NCI-H2196 treated with DMSO at 0.1 percent for 48 hours (cell line): Measurements from ENCODE around the gene SCUBE2.

Experiments
- DNase-seq: peaks from one replicate; lab custom pipeline; 2025; ENCODE audit not compliant: unreplicated experiment; lab: John Stamatoyannopoulos, UW

SCUBE2 gene

DNA sequence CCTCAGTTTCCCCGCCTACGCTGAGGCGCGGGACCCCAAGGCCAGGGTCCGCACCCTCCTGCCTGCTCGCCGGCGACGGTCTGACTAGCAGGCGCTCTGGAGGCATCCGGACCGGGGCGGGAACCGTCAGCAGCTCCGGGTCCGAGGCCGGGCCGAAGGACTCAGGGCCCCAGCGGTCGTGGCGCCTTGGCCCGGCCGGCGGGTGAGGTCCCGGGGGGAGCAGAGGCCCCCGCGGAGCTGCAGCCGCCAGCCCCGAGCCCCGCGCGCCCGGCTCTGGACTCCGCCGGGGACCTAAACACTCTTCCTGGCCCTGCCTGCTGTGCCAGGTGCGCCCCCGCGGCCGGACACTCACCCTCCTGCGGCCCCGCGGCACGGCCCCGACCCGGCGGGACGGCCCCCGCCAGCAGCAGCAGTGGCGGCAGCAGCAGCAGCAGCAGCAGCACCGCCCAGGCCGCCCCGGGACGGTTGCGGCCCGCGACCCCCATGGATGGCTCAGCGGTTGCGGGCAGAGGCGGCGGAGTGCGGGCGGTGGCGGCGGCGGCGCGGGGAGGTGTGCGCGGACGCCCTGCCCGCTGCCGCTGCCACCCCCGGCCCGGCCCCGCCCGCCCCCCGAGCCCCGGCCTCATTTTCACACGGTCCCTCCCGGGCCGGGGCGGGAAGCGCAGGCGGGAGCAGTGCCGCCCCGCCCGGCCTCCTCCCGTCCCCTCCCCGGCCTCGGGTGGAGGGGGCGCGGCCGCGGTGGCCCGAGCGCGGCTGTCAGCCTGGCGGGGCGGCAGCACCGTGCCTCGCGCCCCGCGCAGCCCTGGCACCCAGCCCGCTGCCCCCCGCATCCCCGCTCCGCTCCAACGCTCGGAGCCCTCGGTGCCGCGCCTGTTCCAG is at the start of gene SCUBE2:
TSS of gene SCUBE2 (minus strand) at position 556 of the 879 bp plus-strand sequence. CDS start at position 485, 71 bp downstream.
- no peak for DNase-seq

GRCh38 chr11:9141186-9141585 is 49.8 kb upstream of the SCUBE2 start:
- no peak for DNase-seq

- DNase-seq, result no peak
Observed at GRCh38 chr11:9139628-9140357, 48.4 kb upstream of the SCUBE2 start.

- DNase-seq, result peak; percentile 95
Observed at GRCh38 chr11:9138612-9139579, 47.5 kb upstream of the SCUBE2 start.

GRCh38 chr11:9138133-9138453 is 46.7 kb upstream of the SCUBE2 start:
- peak; percentile 88 for DNase-seq

DNA sequence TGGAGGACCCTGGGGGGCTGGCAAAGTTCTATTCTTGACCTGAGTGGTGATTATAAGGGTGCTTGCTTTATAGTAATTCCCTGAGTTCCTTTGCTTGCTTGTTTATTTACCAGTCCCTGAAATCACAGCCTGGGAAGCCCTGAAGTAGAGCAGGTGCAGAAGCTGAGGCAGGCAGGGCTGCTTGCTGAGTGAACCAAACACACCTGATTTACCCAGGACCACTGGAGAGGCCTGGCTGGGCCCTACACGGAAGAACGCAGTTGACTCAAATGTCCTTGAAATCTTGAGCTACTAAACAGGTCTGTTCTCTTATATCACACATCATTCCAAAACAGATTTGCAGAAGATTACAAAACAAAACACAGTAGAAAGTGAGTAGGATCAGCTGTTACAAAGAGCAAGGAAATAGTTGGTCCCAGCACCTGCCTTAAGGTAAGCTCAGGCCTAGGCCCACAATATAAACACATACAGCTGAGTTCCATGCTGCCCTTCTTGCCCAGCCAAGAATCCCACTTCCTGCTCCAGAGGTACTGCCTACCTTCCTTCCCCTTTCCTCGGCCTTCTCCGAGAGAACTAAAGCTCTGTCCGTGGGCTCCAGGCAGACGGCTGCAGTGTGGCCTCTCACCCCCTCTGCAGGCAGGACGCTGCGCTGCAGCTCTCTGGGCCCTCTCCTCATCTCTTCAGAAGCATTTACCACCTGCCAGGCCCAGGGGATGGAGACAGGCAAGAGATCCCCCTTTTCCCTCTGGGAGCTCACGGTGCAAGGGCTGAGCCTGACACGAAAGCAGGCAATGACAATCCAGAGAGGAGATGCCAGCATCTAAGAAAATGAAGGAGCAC is 46.1 kb upstream of the SCUBE2 start:
- DNase-seq, result peak; percentile 88

GRCh38 chr11:9136741-9137140 is 45.3 kb upstream of the SCUBE2 start:
- DNase-seq, result no peak

DNA sequence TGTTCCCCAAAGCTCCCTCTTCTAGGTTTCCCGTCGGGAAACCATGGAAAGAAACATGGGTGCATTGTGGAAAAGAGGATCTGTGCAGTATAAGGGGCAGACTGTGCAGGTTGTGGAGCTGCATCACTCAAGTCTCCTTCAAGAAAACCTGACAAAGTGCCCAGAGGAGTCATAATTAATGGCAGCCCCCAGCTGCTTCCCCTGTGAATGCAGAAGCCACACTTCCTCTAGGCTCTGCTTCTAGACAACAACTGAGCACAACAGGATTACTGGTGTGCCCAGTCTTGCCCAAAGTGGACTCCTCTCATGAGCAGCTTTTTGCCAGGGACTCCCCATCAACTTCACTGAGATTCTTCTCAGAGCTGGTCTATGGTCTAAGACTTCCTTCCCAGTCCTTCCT is 42.6 kb upstream of the SCUBE2 start:
- no peak for DNase-seq

GRCh38 chr11:9132203-9132878 is 40.9 kb upstream of the SCUBE2 start:
- no peak for DNase-seq

DNA sequence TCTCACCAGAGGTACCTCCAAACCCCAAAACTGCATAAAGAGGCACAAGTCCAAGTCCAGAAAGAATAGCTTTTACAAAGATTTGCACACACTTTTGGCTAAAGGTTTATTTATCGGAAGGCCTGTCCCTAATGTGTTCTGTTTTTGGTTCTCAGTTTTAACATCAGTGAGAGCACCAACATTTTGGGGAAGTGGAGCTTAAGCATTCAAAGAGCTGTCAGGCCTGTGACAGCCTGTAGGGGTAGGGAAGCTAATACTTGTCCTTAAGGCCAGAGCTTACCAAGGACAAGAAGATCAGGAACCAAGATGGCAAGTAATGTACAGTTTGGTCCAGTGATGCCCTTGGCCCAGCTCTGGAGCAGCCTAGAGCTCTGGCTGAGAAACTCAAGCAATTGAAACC is 38.9 kb upstream of the SCUBE2 start:
- no peak for DNase-seq

DNA sequence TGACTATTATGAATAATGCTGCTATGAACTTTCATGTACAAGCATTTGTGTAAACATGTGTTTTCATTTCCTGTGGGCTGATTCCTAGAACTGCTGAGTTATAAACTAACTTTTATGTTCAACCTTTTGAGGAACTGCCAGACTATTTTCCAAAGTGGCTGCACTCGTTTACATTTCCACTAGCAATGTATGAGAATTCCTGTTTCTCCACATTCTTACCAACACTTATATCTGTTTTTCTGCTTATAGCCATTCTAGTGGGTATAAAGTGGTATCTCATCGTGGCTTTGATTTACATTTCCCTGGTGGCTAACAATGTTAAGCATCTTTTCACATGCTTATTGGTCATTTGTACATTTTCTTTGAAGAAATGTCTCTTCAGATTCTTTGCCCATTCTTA is 35.2 kb upstream of the SCUBE2 start:
- no peak for DNase-seq

- no peak for DNase-seq
Observed at GRCh38 chr11:9125185-9125886, 33.9 kb upstream of the SCUBE2 start.

DNA sequence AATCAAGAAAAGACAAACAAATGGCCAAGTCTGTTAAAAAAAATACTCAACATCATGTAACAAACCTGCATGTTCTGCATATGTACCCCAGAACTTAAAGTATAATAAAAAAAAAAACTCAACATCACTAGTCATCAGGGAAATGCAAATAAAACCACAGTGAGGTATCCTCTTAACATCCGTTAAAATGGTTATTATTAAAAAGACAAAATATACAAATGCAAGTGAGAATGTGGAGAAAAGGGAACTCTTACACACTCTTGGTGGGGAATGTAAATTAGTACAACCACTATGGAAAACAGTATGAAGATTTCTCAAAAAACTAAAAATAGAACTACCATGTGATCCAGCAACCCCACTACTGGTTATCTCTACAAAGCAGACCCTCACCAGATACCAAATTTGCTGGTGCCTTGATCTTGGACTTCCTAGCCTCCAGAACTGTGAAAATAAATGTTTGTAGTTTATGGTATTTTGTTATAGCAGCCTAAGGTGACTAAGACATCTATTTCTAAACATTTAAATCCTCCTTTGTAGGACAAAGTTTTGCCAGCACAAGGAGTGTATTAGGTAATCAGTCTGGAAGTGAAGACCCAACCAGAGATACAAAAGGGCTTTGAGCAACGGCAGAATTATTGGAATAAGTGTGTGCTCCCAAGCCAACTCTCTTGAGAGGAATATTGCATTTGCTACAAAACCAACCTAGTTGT is 32.4 kb upstream of the SCUBE2 start:
- DNase-seq, result no peak

DNA sequence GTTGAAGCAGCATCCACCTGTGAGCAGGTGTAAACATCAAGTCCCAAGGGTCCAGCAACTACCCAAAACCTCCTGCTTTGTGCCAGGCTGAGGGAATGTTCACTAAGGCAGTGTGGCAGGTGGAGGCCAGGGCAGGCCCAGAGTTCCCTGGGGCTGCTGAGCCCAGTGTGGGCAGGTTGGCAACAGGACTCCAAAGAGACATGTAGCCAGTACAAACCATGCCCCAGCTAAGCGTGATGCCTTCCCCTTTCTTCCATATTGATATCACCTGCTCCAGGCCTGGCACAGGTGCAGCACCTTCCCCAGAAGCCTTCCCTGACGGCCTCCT is 30.0 kb upstream of the SCUBE2 start:
- DNase-seq, result no peak

DNA sequence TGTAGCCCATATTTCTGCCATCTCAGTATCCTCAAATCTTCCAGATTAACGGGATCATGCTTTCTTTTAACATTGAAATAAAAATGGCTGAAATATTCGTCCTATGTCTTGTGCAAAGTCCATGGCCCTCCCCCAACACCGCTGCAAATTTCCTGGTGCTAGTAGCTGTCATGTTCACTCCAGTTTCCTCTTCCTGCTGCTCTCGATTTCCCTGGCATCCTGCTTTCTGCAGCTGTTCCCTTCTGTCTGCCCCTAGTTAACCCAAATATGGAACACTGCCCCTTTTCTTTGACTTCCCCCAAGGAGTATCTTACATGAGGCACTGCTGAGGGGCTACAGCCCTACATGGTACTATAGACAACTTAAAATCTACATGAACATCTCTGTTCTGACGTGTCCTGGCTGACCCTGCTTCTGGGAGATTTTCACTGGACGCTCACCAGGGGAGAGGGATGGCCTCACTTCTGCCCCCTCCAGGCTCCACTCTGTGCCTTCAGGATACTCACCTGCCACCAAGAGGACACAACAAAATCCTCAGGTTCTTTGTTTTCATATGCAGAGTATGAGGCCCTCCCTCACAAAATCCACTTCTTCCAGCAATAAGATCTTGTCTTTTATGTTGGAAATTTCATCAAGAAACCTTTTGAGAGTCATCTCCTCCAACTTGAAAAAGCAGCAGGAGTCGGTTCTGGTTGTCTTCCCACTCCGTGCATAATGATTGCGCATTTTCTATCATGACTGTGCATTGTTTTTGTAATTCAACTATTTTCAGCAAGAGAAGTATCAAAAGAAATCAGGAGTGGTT is 29.5 kb upstream of the SCUBE2 start:
- no peak for DNase-seq

DNA sequence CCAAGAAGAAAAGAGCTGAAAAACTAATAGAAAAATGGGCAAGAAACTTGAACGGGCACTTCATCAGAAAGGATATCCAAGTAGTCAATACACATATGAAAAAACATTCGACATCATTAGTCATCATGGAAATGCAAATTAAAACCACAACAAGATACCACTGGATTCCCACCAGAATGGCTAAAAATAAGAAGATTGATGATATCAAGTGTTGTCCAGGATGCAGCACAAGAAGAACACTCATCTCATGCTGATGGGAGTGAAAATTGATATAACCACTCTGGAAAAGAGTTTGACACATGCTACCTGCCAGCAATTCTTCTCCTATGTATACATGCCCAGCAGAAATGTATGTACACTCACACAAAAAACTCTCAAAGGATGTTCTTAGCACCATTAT is 26.9 kb upstream of the SCUBE2 start:
- DNase-seq, result no peak

- no peak for DNase-seq
Observed at GRCh38 chr11:9112075-9112474, 20.7 kb upstream of the SCUBE2 start.
